AG08395 (cell line): ENCODE data around the gene EYA4.
"Not testable (repeated sequence)": the region's sequence is repeated elsewhere in the genome, so short reads cannot be mapped to it uniquely, and the experiment has no call there.

Experiments
- DNase-seq: peaks from one replicate; pipeline ENCODE4 v3.0.0; 2012; ENCODE audit warnings: mixed read lengths, low spot score

EYA4 gene

GRCh38 chr6:133528566-133528965, 287.4 kb downstream of the EYA4 start:
- DNase-seq = no peak

DNA sequence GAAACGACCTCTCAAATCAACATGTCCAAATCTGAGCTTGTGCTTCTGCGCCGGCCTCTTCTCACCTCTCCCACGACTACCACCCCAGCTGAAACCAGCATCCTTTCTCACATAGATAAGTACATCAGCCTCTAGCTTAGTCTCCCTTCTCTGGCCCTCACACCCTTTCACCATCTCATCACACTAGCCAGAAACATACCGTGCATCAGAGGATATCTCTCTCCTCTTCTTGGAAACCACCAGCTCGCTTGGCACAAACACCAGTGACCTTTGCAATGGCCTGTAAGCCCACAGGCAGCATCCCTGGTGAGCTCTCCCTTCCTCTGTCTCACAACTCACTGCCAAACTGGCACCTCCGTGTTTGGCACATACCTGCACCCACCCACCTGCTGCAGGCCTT, 291.8 kb downstream of the EYA4 start:
- DNase-seq = no peak

- no peak for DNase-seq
Measured at GRCh38 chr6:133539502-133540259, 298.5 kb downstream of the EYA4 start.

DNA sequence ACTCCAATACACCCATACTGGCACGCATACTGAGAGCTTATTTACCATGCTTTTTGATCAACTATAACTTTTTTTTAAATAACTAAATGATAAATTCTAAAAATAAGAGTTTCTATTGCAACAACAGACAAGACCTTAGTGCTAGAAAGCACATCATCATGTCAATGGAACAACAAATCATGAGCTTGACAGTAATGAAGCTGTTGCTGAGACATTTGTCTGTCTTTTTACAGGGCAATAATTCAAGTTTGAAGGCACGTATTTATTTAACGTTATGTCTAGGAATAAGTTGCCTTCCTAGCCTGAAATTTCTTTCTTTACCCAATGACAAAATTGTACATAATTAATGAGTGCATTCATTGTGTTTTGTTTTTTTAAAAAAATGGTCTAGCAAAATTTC, 299.2 kb downstream of the EYA4 start:
- DNase-seq = no peak

DNA sequence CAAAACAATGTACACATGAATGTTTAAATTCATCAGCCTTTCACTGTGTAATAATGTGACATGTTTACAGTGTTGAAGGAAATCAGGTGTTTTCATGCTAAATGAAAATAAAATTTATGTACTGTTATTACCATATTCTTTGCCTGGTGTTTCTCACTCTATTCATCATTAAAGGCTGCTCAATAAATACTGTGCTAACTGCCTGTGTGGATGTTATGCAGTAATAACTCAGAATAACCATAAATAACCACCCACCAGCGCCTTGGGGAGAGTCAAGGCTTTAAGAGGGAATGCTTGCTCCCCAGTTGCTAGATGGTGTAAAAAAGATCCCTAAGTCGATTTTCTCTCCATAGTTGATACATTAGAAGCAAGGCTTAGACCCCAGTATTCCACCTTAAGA, 299.9 kb downstream of the EYA4 start:
- no peak for DNase-seq

GRCh38 chr6:133542056-133542821, 301.1 kb downstream of the EYA4 start:
- DNase-seq = no peak

DNA sequence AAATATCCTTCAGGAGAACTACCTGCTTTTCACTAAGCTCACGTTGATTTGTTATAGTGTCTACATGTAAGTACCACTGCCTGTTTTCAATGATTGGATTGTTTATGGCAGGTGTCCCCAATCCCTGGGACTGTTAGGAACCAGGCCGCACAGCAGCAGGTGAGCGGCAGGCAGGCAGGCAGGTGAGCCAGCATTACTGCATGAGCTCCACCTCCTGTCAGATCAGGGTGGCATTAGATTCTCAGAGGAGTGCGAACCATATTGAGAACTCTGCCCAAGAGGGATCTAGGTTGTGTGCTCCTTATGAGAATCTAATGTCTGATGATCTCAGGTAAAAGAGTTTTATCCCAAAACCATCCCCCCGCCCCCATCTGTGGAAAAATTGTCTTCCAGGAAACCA, 303.3 kb downstream of the EYA4 start:
- DNase-seq = no peak

DNA sequence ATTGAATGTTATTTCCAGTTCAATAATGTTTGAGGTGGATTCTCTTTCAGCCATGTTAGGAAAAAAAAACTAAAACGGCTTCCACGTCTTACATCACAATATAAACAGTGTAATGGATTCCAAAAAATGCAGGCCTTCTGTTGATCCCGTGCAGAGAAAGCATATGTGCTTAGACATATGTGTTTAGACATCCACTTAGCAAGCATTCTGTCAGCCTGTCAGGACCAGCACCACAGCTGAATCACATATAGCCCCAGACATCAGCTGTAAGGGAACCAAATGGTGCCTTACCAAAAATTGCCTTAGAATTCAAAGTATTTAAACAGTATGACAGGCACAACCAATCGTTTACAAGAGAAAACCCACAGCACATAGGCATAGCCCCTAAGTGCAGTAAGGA, 304.9 kb downstream of the EYA4 start:
- no peak for DNase-seq

GRCh38 chr6:133547136-133547535, 306.0 kb downstream of the EYA4 start:
- no peak for DNase-seq

DNA sequence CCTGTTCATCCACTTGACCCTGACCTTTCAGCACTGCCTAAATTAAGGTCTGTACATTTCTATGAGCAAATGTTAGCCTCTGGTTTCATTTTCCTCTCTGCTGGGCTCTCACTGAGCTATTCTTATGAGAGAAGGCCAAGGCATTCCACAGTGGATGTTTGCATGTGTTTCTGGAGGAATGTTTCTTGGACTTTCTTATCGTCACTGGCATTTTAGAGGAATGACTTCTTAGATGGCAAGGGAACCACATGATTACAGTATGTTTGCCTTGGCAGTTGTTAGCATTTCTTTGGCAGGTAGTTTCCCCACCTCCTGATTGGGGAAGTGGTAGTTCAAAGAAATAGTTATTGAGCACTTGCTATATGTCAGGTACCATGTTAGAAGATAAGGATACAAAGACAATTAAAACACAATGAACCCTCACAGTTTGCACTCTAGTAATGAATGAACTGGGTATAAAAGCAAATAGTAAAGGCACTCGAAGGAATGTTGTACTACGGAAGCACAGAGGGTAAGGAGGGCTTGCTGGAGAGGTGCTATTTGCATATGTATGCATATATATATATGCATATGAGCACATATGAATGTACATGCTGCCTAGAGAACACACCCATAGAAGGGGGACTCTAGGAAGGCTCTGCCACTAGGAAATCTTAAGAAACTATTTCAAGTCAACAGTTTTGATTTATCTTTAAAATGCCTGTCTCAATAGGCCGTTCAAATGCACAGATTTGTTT, 307.4 kb downstream of the EYA4 start:
- peak; percentile 43 for DNase-seq

DNA sequence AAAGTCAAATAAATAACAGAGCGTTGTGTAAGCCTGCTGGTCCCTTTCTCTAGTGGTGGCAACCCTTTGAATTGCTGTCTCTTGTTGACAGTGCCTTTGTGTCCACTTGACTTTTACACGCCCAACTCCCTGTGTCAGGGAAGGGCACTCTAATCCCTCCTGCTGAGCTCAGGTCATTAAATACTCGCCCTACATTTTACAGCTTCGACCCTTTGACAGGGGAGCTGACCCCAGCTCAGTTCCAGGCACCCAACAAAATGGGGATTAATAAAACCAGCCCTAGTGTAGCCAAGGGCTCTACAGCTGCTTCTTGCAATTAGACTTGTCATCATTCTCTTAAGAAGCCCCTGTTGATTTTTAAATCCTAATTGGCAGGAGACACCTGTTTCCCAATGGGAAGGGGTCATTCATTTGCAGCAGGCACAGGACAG, 308.2 kb downstream of the EYA4 start:
- no peak for DNase-seq

DNA sequence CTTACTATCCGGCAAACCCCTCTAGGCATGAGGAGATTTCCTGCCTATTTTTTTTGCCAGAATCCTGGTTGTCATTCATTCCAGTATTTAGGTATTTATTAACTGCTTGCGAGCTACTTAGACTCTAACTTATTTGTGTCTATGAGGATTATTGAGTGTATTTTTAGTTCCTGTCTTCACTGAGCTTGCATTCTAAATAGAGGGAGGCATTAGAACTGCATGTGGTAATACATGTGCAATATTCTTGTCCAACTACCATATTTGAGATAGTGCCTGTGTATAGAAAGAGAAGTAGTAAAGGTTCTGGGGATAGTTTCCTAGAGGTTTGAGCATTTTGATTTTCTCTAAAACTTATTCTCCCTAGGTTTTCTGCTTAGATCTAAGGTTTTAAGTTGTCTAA, 308.9 kb downstream of the EYA4 start:
- DNase-seq = no peak

DNA sequence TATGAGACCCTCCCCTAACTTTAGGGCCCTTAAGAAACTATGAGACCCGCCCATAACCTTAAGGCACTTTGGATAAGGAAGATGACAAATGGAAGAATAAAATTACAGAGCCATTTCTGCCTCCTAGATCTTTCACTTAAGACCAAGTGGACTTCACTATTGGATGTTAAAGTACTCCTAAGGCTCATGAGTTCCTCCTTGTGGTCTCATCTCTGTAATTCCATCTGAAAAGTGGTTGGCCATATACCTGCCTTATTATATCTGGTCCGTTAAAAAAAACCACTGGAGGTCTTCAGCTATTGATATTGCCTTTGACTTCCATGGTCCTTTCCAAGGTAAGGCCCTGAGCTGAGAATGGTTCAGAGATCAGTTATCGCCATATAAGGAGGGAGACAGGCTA, 310.3 kb downstream of the EYA4 start:
- no peak for DNase-seq

DNA sequence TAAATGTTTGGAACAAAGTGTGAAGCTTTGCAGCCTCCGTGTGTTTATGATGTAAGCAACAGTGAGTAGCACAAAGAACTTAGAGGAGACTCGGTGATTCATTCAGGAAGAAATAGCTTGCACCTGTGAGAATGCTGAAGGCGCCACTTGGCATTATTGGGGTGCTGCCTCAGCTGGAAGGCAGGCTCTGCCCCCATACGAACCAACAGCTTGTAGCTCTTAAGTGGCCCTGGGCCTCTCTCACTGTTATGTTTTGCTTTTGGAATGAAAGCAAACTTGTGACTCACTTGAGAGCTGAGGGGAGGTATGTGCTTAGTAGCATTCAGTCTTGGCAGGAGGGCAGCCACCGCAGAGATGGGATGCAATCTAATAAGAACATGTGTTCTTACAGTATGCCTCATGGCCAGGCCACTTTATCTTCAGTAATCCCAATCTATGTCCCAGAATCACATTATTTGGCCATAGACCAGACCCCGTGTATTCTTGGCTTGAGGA, 310.7 kb downstream of the EYA4 start:
- peak; percentile 92 for DNase-seq

DNA sequence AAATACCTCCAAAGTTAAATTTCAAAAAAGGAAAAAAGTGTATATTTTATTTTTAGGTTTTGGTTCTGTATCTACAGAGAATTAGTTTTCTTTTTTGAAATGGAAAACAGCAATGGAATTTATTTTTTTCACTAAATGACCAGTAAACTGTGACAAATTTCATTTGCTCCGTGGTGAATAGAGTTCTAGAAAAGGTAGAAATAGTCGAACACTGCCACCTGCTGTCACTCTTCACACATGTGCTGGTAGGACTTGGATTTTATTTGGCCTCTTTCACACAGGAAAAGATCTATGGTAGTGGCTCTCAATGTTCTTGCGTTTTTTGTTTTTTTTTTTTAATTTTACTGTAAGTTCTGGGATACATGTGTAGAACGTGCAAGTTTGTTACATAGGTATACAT, 312.5 kb downstream of the EYA4 start:
- DNase-seq = peak; percentile 50

- not testable (repeated sequence) for DNase-seq
Measured at GRCh38 chr6:133554121-133554520, 313.0 kb downstream of the EYA4 start.

- no peak for DNase-seq
Measured at GRCh38 chr6:133555685-133556084, 314.5 kb downstream of the EYA4 start.

- no peak for DNase-seq
Measured at GRCh38 chr6:133559926-133560325, 318.8 kb downstream of the EYA4 start.

- DNase-seq = peak; percentile 40
Measured at GRCh38 chr6:133567636-133568035, 326.5 kb downstream of the EYA4 start.

- peak; percentile 85 for DNase-seq
Measured at GRCh38 chr6:133568970-133569889, 328.1 kb downstream of the EYA4 start.

GRCh38 chr6:133571681-133572080, 330.5 kb downstream of the EYA4 start:
- DNase-seq = no peak

GRCh38 chr6:133577851-133578250, 336.7 kb downstream of the EYA4 start:
- no peak for DNase-seq
